Activated naive CD8-positive, alpha-beta T cell treated with anti-CD3 and anti-CD28 coated beads, Interleukin-2, amount 10 ng/mL, durations not matched to agents 7 days and 5 days (primary cell): ENCODE measurements around the gene H2AZ2. TPM values are rescaled to one million over a fixed set of nuclear protein-coding genes. Genes with fewer than 3 reads are reported as not detected.

Experiments
- ATAC-seq: fragments of 150-1000 bp; cut with Tn5 transposase; one replicate; pipeline ENCODE4 v1.10.0; 2021; ENCODE audit warnings: low read depth, moderate library complexity
- POLR2A ChIA-PET: fragments of 350-600 bp; sonication (Branson Sonifier 250); formaldehyde crosslinking; loops from one replicate; lab custom pipeline; 2021; ENCODE audit warnings: antibody characterized with exemption; lab: Charles Lee
- DNase-seq: peaks from one replicate; pipeline ENCODE4 v3.0.0; 2021
- H3K27ac Mint-ChIP-seq: one replicate; pipeline ENCODE4 v1.8.0; 2022; ENCODE audit warnings: mild to moderate bottlenecking, mixed read lengths
- H3K27me3 Mint-ChIP-seq: one replicate; pipeline ENCODE4 v1.8.0; 2022; ENCODE audit warnings: mild to moderate bottlenecking, moderate library complexity, mixed read lengths
- H3K36me3 Mint-ChIP-seq: one replicate; pipeline ENCODE4 v1.8.0; 2021; ENCODE audit warnings: mild to moderate bottlenecking, mixed read lengths
- H3K4me1 Mint-ChIP-seq: one replicate; pipeline ENCODE4 v1.8.0; 2021; ENCODE audit warnings: mixed read lengths
- H3K4me3 Mint-ChIP-seq: one replicate; pipeline ENCODE4 v1.8.0; 2022; ENCODE audit warnings: mild to moderate bottlenecking, moderate library complexity, mixed read lengths
- H3K9me3 Mint-ChIP-seq: one replicate; pipeline ENCODE4 v1.8.0; 2021; ENCODE audit warnings: mixed read lengths
- total RNA-seq, 2 experiments: library from RNA; stranded (reverse); gene quantifications; one replicate each; pipeline ENCODE4 v1.2.3, GENCODE V29; 2021

Gene H2AZ2
- 100 to 1,000 TPM; 359 to 368 TPM for total RNA-seq

- Mint-ChIP-seq H3K4me3 (peak within 1 kb of the TSS; percentile 87), H3K27ac (peak within 1 kb of the TSS; percentile 97), H3K9me3 (no peaks in the 10 kb centered on the region), H3K4me1 (peaks cover 35% of the 10 kb centered on the region), H3K36me3 (peaks cover 11% of the 10 kb centered on the region), H3K27me3 (no peaks in the 10 kb centered on the region)
- DNase-seq (peak; percentile 99), ATAC-seq (peak; percentile 83)
- POLR2A ChIA-PET = interaction anchor here (0.7 to 4.8 kb wide), 39 partner anchors 10 to 382 kb away, joined by 3 to 98 read pairs (median 6); partner anchors contain the start of genes DDX56, MYO1G, OGDH and PPIA
These were observed at the start of gene H2AZ2 for GRCh38 chr7:44847920-44848634. Gene H2AZ2, minus strand, starts transcription at chr7:44848087. Its CDS starts 116 bp downstream, at chr7:44847971.

DNA sequence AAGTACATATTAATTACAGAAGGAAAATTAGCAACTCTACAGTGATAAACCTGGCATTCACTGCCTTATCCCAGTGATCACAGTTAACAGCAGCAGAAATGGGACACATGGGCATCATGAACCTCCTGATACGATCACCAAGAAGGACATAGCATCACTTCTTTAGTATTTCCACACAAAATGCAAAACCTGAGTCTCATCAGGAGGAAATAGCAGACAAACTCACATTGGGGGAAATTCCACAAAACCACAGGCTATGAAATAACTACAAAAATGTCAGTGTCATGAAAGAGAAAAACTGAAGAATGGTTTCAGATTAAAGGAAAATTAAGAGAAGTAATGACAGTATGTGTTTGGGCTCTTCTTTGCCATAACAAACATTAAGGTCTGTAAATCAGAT lies 49.4 kb upstream of the H2AZ2 start:
- POLR2A ChIA-PET = interaction anchor here (0.9 to 4.3 kb wide), 2 partner anchors 12 to 80 kb away, joined by 3 to 25 read pairs; partner anchors contain the start of gene PURB
- ATAC-seq = no peak
- Mint-ChIP-seq H3K4me3 (peak overlapping the region; percentile 15), H3K27me3 (no peaks in the 10 kb centered on the region), H3K4me1 (peaks cover 16% of the 10 kb centered on the region), H3K36me3 (peaks cover 4% of the 10 kb centered on the region), H3K9me3 (no peaks in the 10 kb centered on the region), H3K27ac (peak overlapping the region; percentile 17)
- DNase-seq = no peak

DNA sequence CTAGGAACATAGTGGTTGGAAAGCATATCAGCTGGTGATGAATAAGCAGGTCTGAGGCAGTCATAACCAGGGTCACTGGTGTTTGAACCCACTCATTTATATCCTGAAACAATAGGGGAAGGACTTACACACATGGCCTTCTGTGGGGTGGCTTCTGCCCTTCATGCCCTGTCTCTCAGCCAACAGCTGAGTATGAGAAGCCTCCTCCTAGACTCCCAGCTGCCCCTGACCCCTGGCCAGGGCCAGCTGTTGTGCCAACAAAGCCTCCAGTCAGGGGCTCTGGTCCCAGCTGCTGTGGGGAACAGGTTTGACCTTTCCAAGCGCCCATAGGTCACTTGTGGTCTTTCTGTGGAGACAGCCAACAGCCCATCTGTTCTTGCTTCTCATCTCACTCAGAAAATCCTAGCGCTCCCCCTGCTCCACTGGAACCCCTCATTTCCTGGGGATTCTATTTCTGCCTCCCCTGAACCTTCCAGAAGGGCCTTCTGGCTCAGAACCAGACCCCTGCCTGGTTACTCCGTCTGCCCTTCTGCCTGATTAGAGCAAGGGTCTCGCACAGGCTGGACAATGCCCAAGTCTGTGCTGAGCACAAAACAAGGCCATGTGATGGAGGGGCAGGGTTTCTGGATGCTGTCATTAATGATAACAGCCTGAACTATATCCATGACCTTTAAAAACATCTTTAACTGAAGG lies 47.1 kb upstream of the H2AZ2 start:
- Mint-ChIP-seq H3K9me3 (no peaks in the 10 kb centered on the region), H3K36me3 (peaks cover 7% of the 10 kb centered on the region), H3K27me3 (no peaks in the 10 kb centered on the region), H3K4me1 (peaks cover 32% of the 10 kb centered on the region), H3K4me3 (no peak overlapping the region), H3K27ac (peak overlapping the region; percentile 23)
- ATAC-seq (no peak), DNase-seq (no peak)
- POLR2A ChIA-PET = interaction anchor here (1.1 to 4.3 kb wide), 3 partner anchors 10 to 12 kb away, joined by 3 to 25 read pairs (median 4); partner anchors contain the start of gene PURB

DNA sequence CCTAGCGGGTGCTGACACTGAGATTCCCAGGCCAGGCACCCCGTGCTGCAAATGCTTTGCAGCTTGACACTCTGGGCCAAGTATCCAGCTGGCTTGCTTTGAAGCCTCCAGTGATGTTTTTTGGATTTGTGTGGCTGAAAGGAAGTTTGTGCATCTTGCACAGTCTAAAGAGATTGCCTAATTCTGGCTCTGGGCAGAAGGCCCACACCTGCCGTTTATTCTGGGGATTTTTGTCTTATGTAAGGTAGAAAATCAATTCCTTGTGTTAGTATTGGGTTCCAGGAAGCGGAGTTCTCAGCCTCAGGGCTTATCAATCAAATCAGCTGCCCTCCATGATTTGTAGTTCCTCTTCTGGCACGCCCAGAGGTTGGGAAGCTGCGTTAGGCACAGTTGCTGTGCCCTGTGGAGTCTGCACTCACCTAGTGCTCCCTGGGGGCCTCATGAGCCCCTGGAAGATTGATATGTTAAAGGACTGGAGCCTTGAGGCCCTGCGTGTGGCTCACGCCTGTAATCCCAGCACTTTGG lies 45.9 kb upstream of the H2AZ2 start:
- POLR2A ChIA-PET = interaction anchor here (1.7 to 4.3 kb wide), 2 partner anchors 9 to 11 kb away, joined by 3 to 25 read pairs; partner anchors contain the start of gene PURB
- peaks cover 35% of the 10 kb centered on the region for H3K4me1 Mint-ChIP-seq

GRCh38 chr7:44891791-44892190 lies 43.9 kb upstream of the H2AZ2 start:
- Mint-ChIP-seq H3K4me3 (peak overlapping the region; percentile 60), H3K27me3 (no peaks in the 10 kb centered on the region), H3K36me3 (peaks cover 6% of the 10 kb centered on the region), H3K9me3 (no peaks in the 10 kb centered on the region), H3K27ac (peak overlapping the region; percentile 98), H3K4me1 (peaks cover 37% of the 10 kb centered on the region)
- peak; percentile 41 for ATAC-seq
- POLR2A ChIA-PET = interaction anchor here (0.6 to 2.5 kb wide), 6 partner anchors 10 to 310 kb away, joined by 3 to 14 read pairs (median 4); partner anchors contain the start of genes H2AZ2 and TMED4
- no peak for DNase-seq

More for the DNA sequence above, 45.9 kb upstream of the H2AZ2 start:
- no peak for ATAC-seq
- Mint-ChIP-seq H3K9me3 (no peaks in the 10 kb centered on the region), H3K36me3 (peaks cover 7% of the 10 kb centered on the region), H3K27ac (no peak overlapping the region), H3K4me3 (no peak overlapping the region), H3K27me3 (no peaks in the 10 kb centered on the region)
- no peak for DNase-seq

GRCh38 chr7:44891372-44891771 lies 43.5 kb upstream of the H2AZ2 start:
- Mint-ChIP-seq H3K9me3 (no peaks in the 10 kb centered on the region), H3K36me3 (peaks cover 6% of the 10 kb centered on the region), H3K27ac (peak overlapping the region; percentile 98), H3K4me1 (peaks cover 41% of the 10 kb centered on the region), H3K27me3 (no peaks in the 10 kb centered on the region), H3K4me3 (peak overlapping the region; percentile 60)
- DNase-seq = peak; percentile 47
- peak; percentile 91 for ATAC-seq
- POLR2A ChIA-PET = interaction anchor here (0.8 to 2.5 kb wide), 5 partner anchors 14 to 309 kb away, joined by 3 to 14 read pairs (median 4); partner anchors contain the start of genes H2AZ2 and TMED4

- POLR2A ChIA-PET = interaction anchor here (5.6 kb wide), 1 partner anchor 31 kb away, joined by 54 read pairs; no protein-coding TSS in a partner anchor
- H3K9me3 Mint-ChIP-seq = no peaks in the 10 kb centered on the region
- DNase-seq (no peak), ATAC-seq (no peak)
- H3K4me1 Mint-ChIP-seq = peaks cover 42% of the 10 kb centered on the region
- no peaks in the 10 kb centered on the region for H3K27me3 Mint-ChIP-seq
- peaks cover 10% of the 10 kb centered on the region for H3K36me3 Mint-ChIP-seq
- peak overlapping the region; percentile 46 for H3K27ac Mint-ChIP-seq
- no peak overlapping the region for H3K4me3 Mint-ChIP-seq
These were observed 41.3 kb upstream of the H2AZ2 start for GRCh38 chr7:44889086-44889781.

GRCh38 chr7:44887293-44887692 lies 39.4 kb upstream of the H2AZ2 start:
- H3K36me3 Mint-ChIP-seq = peaks cover 19% of the 10 kb centered on the region
- H3K27ac Mint-ChIP-seq = peak overlapping the region; percentile 97
- POLR2A ChIA-PET = interaction anchor here (0.7 to 5.6 kb wide), 7 partner anchors 20 to 128 kb away, joined by 3 to 98 read pairs (median 6); partner anchors contain the start of gene H2AZ2
- no peaks in the 10 kb centered on the region for H3K9me3 Mint-ChIP-seq
- no peak for ATAC-seq
- peaks cover 54% of the 10 kb centered on the region for H3K4me1 Mint-ChIP-seq
- no peaks in the 10 kb centered on the region for H3K27me3 Mint-ChIP-seq
- no peak for DNase-seq
- peak overlapping the region; percentile 89 for H3K4me3 Mint-ChIP-seq

GRCh38 chr7:44885394-44886317 lies 37.8 kb upstream of the H2AZ2 start, which contains the start of gene PURB:
Gene PURB, minus strand, starts transcription at chr7:44885530. Its CDS starts 182 bp downstream, at chr7:44885348.
- POLR2A ChIA-PET = interaction anchor here (0.5 to 5.6 kb wide), 36 partner anchors 9 to 1291 kb away, joined by 3 to 98 read pairs (median 6); partner anchors contain the start of genes CCM2, DDX56, H2AZ2 and MYO1G
- Mint-ChIP-seq H3K4me1 (peaks cover 51% of the 10 kb centered on the region), H3K4me3 (peak within 1 kb of the TSS; percentile 91), H3K9me3 (no peaks in the 10 kb centered on the region), H3K27me3 (no peaks in the 10 kb centered on the region), H3K36me3 (peaks cover 24% of the 10 kb centered on the region), H3K27ac (peak within 1 kb of the TSS; percentile 97)
- ATAC-seq (peak; percentile 92), DNase-seq (peak; percentile 99)

DNA sequence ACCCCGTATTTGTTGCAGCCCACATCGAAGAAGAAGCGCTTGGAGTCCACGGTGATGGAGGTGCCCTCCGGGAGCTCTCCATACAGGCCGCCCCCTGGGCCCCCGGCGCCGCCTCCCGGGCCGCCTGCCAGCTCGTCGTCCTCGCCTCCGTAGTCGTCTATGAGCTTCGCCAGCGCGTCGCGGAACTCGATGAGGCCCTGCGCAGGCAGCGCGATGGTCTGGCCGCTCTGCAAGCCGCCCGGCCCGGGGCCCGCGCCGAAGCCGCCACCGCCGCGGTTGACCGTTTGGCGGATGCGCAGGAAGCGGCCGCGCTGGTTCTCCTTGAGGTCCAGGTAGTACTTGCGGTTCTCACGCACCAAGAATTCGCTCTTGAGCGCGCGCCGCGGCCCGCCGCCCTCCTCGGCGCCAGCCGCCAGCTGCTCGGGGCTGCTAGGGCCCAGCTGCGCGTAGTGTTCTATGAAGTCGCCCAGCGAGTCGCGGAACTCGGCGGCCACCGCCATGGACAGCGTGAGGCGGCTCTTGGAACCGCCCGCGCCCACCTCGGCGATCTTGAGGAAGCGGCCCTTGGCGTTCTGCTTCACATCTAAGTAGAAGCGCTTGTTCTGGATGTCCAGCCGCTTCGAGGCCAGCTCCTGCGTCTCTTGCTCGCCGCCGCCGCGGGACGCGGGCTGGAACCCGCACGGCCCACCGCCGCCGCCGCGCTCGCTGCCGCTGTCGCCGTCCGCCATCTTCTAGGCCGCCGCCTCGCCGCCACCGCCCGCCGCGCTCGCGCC lies 36.9 kb upstream of the H2AZ2 start:
- DNase-seq = peak; percentile 73
- Mint-ChIP-seq H3K4me1 (peaks cover 58% of the 10 kb centered on the region), H3K27me3 (no peaks in the 10 kb centered on the region), H3K9me3 (no peaks in the 10 kb centered on the region), H3K27ac (peak overlapping the region; percentile 93), H3K36me3 (peaks cover 29% of the 10 kb centered on the region), H3K4me3 (peak overlapping the region; percentile 91)
- POLR2A ChIA-PET = interaction anchor here (0.6 to 5.6 kb wide), 32 partner anchors 9 to 311 kb away, joined by 3 to 98 read pairs (median 6); partner anchors contain the start of genes CCM2, DDX56, H2AZ2 and MYO1G
- peak; percentile 12 for ATAC-seq
